Lower lobe of right lung (tissue), 2 donors: Measurements from ENCODE around the gene BCORL1. TPM values are rescaled to one million over a fixed set of nuclear protein-coding genes. Genes with fewer than 3 reads are reported as not detected.

Experiments used
- ATAC-seq, 2 donors: fragments of 200-7000 bp; cut with Tn5 transposase; one replicate each; pipeline ENCODE4 v1.9.1; 2020 to 2022; ENCODE audit warnings: mild to moderate bottlenecking in 2 of 2, moderate library complexity in 2 of 2
- DNase-seq: peaks from one replicate; pipeline ENCODE4 v3.0.0-alpha.2; 2020
- H3K27ac ChIP-seq: fragments of 200-600 bp; one replicate; pipeline ENCODE4 v1.8.0; 2022
- H3K27me3 ChIP-seq: fragments of 200-600 bp; one replicate; pipeline ENCODE4 v1.8.0; 2022; ENCODE audit warnings: low read depth
- H3K36me3 ChIP-seq: fragments of 200-600 bp; one replicate; pipeline ENCODE4 v1.8.0; 2022; ENCODE audit warnings: mild to moderate bottlenecking
- H3K4me1 ChIP-seq: fragments of 200-600 bp; one replicate; pipeline ENCODE4 v1.8.0; 2022
- H3K4me3 ChIP-seq: fragments of 200-600 bp; one replicate; pipeline ENCODE4 v1.8.0; 2022; ENCODE audit warnings: mild to moderate bottlenecking
- H3K9me3 ChIP-seq: fragments of 200-600 bp; one replicate; pipeline ENCODE4 v1.8.0; 2022
- CTCF ChIP-seq: fragments of 200-600 bp; IDR thresholded peaks from one replicate; pipeline ENCODE4 v1.8.0; 2022; ENCODE audit warnings: antibody characterized with exemption, mild to moderate bottlenecking
- intact Hi-C: fragments of 100-400 bp; cut with DNase I; formaldehyde crosslinking; loops from one replicate; pipeline ENCODE4 v1.11.0; 2022
- total RNA-seq: library from RNA; stranded (reverse); fragmentation: NEBNext Ultra II Directional; extraction: Animal tissue kit (Norgen Biotek cat#: 25700); gene quantifications from one replicate; pipeline ENCODE4 v1.2.1, GENCODE V29; 2021
- donor health status: DM: no; HTN: yes; CAD: no; lungs with severe emphysema.

The BCORL1 gene
- total RNA-seq, 1 donor from 2014 or later: 13.6 TPM

- intact Hi-C loops: loop anchor here (10.0 kb wide), 1 partner anchor 109 kb away; no protein-coding TSS in a partner anchor
- H3K27ac ChIP-seq: peak overlapping the region; percentile 62
- H3K4me1 ChIP-seq: peaks cover 49% of the 10 kb centered on the region
These were observed 103.4 kb downstream of the BCORL1 start for GRCh38 chrX:130085551-130086446.

GRCh38 chrX:130086447-130087206, 104.2 kb downstream of the BCORL1 start:
- DNase-seq (peak; percentile 68), ATAC-seq (peak; percentile 51 to 67)
- Histone ChIP-seq H3K27ac (peak overlapping the region; percentile 62), H3K27me3 (no peaks in the 10 kb centered on the region), H3K4me3 (peak overlapping the region; percentile 23), H3K4me1 (peaks cover 42% of the 10 kb centered on the region), H3K9me3 (no peaks in the 10 kb centered on the region), H3K36me3 (no peaks in the 10 kb centered on the region)
- intact Hi-C loops: loop anchor here (10.0 kb wide), 1 partner anchor 108 kb away; no protein-coding TSS in a partner anchor
- no peak for TF ChIP-seq CTCF

More at GRCh38 chrX:130085551-130086446, 103.4 kb downstream of the BCORL1 start:
- Histone ChIP-seq H3K4me3 (peak overlapping the region; percentile 23), H3K27me3 (no peaks in the 10 kb centered on the region), H3K9me3 (no peaks in the 10 kb centered on the region), H3K36me3 (no peaks in the 10 kb centered on the region)
- no peak for DNase-seq
- no peak for ATAC-seq
- no peak for TF ChIP-seq CTCF

GRCh38 chrX:130090364-130090763, 107.9 kb downstream of the BCORL1 start:
- intact Hi-C loops: no loop called here
- TF ChIP-seq CTCF: no peak
- no peaks in the 10 kb centered on the region for H3K27me3 ChIP-seq
- H3K27ac ChIP-seq: no peak overlapping the region
- no peak overlapping the region for H3K4me3 ChIP-seq
- no peaks in the 10 kb centered on the region for H3K36me3 ChIP-seq
- DNase-seq (no peak), ATAC-seq (no peak)
- no peaks in the 10 kb centered on the region for H3K9me3 ChIP-seq
- peaks cover 23% of the 10 kb centered on the region for H3K4me1 ChIP-seq

GRCh38 chrX:130091980-130092522, 109.6 kb downstream of the BCORL1 start:
- intact Hi-C loops: no loop called here
- peak; percentile 78 to 95 for ATAC-seq
- DNase-seq: peak; percentile 78
- peak overlapping the region; percentile 46 for H3K27ac ChIP-seq
- H3K27me3 ChIP-seq: no peaks in the 10 kb centered on the region
- no peak for TF ChIP-seq CTCF
- no peaks in the 10 kb centered on the region for H3K36me3 ChIP-seq
- H3K9me3 ChIP-seq: no peaks in the 10 kb centered on the region
- H3K4me1 ChIP-seq: peaks cover 7% of the 10 kb centered on the region
- no peak overlapping the region for H3K4me3 ChIP-seq

GRCh38 chrX:130093271-130093670, 110.8 kb downstream of the BCORL1 start:
- H3K27me3 ChIP-seq: no peaks in the 10 kb centered on the region
- no peaks in the 10 kb centered on the region for H3K9me3 ChIP-seq
- TF ChIP-seq CTCF: no peak
- intact Hi-C loops: no loop called here
- no peak overlapping the region for H3K27ac ChIP-seq
- DNase-seq (no peak), ATAC-seq (no peak)
- H3K4me3 ChIP-seq: no peak overlapping the region
- H3K4me1 ChIP-seq: peaks cover 11% of the 10 kb centered on the region
- no peaks in the 10 kb centered on the region for H3K36me3 ChIP-seq
